NOMO-1 (cell line): ENCODE data around the gene CALCB.

Experiments
- DNase-seq, 2 experiments: peaks; one replicate each; lab custom pipeline; 2025; ENCODE audit not compliant: unreplicated experiment in 2 of 2; lab: John Stamatoyannopoulos, UW

Gene CALCB

DNA sequence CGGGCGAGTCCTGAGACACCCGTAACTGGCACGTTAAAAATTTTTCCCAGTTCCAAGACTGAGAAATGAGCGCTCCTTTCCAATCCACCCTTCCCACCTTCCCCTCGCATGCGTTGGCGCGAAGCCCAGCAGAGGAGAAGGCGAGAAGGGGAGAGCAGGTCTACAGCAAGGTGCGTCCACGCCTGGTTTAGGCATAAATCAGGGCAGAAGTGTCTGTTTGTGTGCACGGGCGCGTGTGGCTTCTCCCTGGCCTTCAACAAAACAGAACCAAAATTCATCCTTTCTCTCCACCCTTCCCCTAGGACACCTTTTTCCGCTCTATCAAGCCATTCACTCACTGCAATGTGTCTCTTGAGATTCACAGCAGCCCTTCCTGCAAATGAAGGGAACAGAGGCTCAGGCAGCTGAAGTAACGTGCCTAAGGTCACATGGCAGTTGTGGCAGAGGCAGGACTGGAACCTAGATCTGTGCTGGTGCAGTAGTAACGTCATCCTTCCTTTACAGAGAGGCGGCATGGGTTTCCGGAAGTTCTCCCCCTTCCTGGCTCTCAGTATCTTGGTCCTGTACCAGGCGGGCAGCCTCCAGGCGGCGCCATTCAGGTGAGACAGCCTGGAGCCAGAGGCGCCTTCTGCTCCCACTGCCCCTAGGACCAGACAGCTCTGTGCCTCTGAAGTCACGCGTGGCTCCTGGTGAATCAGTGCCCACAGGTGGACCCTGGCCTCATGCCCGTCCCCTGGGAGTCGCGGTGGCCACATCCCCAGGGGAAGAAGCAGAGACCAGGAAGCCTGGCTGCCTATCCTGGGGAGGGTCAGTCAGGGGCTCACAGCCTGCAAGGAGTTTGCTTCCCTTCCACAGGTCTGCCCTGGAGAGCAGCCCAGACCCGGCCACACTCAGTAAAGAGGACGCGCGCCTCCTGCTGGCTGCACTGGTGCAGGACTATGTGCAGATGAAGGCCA lies 1.1 kb downstream of the CALCB start:
- peak; percentile 28 to 44 for DNase-seq

- DNase-seq: no peak
Observed at GRCh38 chr11:15075162-15075526, 1.8 kb downstream of the CALCB start.

DNA sequence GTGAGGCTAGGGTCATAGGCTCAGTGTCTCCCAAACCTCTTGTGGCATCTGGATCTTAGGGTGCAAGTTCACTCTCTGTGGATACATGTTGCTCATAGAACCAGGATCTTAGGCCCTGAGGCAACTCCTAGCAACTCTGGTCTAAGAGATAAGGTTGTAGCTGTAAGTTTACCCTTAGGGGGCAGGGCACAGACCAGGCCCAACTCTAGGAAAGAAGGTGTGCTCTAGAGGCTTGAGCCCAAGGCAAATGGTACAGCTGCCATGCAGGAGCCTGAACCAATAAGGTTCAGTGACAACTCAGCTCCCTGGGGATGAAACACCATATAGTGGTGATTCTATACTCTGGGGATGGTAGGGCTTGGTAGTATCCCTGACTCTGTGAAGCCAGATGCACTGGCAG lies 17.8 kb downstream of the CALCB start:
- no peak for DNase-seq

GRCh38 chr11:15091625-15092024 lies 18.2 kb downstream of the CALCB start:
- no peak for DNase-seq

GRCh38 chr11:15093432-15093831 lies 20.0 kb downstream of the CALCB start:
- peak in 1 of 2 experiments; percentile 28 for DNase-seq

- DNase-seq: no peak
Observed at GRCh38 chr11:15095736-15096228, 22.4 kb downstream of the CALCB start.

DNA sequence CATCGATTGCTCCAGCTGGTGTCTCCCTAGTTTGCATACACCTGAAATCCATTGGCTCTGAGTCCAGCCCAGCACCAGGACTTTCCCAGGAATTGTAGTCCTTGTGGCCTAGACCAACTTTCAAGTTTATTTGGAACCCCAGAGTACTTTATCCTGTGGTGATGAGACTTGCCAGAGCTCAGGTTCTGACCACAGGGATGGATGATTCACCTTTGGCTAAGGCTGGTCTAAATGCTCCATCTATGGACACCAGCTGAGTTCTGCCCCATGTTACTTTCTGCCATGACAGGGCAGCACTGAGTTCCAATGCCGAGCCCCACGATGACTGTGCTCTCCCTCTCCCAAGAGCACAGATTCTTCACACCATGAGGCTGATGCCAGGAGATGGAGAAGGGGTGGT lies 24.0 kb downstream of the CALCB start:
- DNase-seq: no peak

GRCh38 chr11:15099267-15099666 lies 25.9 kb downstream of the CALCB start:
- no peak for DNase-seq

DNA sequence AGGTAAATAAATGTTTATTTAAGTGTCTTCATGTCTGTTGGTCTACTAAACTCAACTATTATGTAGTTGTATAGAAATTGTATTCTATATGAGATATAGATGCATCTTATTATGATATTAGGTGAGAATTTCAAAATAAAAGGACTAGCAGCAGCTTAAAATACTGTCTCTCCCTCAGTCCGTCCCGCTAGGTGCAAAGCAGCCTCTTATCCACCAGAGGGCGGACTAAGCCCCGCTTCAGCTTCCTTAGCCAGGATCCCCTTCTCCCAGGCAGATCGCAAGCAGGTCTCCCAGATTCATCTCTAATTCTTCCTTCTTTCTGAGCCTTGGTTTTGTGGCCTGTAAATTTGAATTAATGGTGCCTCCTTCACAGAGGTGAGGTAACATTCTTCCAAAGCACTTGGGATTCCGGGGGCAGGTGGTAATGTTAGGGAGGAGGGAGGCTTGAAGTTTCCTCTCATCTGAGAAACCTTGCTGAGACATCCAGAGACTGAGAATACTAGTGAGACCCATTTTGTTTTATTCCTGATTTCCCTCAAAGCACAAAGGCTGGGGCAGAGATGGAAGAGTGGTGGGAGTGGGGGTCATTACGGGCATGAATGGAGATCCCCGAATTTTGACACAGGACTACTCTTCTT lies 27.8 kb downstream of the CALCB start:
- DNase-seq: peak; percentile 21 to 27

GRCh38 chr11:15104166-15104565 lies 30.8 kb downstream of the CALCB start:
- DNase-seq: no peak

DNA sequence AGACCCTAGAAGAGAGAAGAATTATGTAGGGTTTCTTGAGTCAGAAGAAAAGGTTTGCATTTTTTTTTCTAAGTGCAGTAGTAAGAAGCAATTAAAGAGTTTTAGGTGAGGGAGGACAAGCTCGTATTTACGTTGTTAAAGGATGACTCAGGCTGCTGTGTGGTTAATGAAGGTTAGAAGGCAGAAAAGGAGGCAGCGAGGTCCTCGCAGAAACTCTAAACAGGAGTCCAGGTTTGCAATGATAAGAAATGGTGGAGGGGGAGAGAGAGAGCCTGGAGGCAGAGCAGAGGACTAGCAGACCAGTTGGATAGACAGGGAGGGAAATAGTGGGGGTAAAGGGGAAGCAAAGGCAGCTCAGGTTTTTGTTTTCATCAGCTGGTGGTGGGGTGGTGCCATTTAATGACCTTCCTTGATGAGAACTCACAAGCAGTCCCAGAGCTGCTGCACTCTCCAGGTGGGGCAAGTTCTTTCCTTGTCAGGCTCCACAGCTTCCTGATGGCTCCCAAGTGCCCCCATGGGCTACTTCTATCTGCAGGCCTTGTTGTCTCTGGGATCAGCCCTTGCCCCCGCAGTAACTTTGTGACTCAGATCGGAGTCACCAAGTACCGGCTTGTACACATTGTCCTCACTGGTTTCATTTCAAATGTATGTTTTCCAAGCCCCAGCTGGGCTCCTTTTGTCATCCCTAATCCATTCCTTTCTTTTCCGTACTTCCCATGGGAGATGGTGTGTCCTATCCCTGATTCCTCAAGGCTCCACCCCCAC lies 33.0 kb downstream of the CALCB start:
- DNase-seq: no peak

DNA sequence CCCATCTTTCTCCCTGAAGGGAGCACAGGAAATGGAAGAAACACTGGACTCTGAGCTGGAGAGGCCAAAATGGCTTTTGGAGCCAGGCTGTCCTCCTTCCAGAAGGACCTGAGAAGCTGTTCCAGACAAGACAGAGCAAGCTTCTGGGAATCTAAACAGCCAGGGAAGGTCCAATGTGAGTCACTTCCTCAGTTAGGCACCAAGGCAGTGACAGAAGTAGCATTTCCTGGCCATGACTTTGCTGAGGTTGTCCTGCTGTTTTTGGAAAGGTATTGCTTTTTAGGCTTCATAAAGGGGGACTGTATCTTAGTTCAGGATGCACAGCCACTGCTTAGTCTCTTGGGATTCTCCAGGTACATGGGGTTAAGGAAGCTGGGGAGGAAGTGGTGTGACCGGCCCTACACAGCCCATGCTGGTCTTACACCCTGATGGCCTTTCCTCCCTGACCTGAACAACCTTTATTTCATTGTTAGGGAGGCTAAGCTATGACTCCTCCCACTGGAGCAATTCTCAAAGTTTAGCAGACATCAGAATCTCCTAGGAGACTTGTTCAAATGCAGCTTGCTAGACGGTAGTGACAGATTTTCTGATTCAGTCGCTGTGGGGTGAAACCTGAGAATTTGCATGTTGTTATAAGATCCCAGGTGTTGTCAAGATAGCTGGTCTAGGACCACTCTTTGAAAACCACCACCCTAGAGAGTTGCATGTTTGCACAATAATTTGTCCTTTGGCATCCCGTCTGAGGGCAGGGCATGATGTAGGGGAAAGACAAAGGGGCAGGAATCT lies 34.5 kb downstream of the CALCB start:
- no peak for DNase-seq

GRCh38 chr11:15108592-15109130 lies 35.3 kb downstream of the CALCB start:
- DNase-seq: no peak

GRCh38 chr11:15109602-15110001 lies 36.2 kb downstream of the CALCB start:
- no peak for DNase-seq

- no peak for DNase-seq
Observed at GRCh38 chr11:15111215-15111614, 37.8 kb downstream of the CALCB start.

- DNase-seq: no peak
Observed at GRCh38 chr11:15112131-15112541, 38.7 kb downstream of the CALCB start.

GRCh38 chr11:15113381-15113780 lies 40.0 kb downstream of the CALCB start:
- peak; percentile 78 to 81 for DNase-seq

GRCh38 chr11:15114501-15115475 lies 41.4 kb downstream of the CALCB start, which contains the start of gene INSC:
Gene INSC (plus strand): TSS chr11:15114923. CDS start chr11:15149175, 34,252 bp downstream.
- DNase-seq: no peak

DNA sequence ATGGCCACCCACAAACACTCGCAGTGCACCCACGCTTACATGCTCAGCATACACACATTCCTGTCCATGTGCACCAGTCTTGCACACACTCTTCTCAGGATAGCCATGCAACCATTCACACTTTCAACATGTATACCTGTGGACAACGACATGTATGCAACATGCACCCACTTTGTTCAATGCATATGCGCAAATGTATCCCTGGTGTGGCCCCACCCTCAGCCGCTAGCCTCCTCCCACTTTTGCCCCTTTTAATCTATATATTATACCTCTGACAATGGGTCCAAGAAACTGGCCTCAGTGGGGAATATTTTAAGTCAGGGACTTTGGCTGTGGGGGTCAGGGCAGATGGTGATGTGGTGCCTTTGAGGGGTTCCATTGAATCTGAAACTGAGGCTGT lies 42.3 kb downstream of the CALCB start:
- no peak for DNase-seq
